Germinal center (tissue), 1 donor: ENCODE measurements around the gene TBCD.

ENCODE experiments used
- DNase-seq: peaks from one replicate; pipeline ENCODE4 v3.0.0; 2012; ENCODE audit warnings: mixed read lengths, low spot score

The TBCD gene

GRCh38 chr17:82925336-82925735, 173.5 kb downstream of the TBCD start:
- no peak for DNase-seq

- no peak for DNase-seq
These were observed 174.2 kb downstream of the TBCD start for GRCh38 chr17:82926081-82926480.

GRCh38 chr17:82926716-82927115, 174.9 kb downstream of the TBCD start:
- DNase-seq, result no peak

- no peak for DNase-seq
These were observed 175.4 kb downstream of the TBCD start for GRCh38 chr17:82927311-82927660.

GRCh38 chr17:82927661-82928601, 176.1 kb downstream of the TBCD start:
- no peak for DNase-seq

- no peak for DNase-seq
These were observed 177.3 kb downstream of the TBCD start for GRCh38 chr17:82929011-82929622.

- DNase-seq, result no peak
These were observed 177.8 kb downstream of the TBCD start for GRCh38 chr17:82929676-82930042.

- no peak for DNase-seq
These were observed 178.4 kb downstream of the TBCD start for GRCh38 chr17:82930043-82930923.

GRCh38 chr17:82930924-82931698, 179.2 kb downstream of the TBCD start:
- no peak for DNase-seq

- no peak for DNase-seq
These were observed 180.0 kb downstream of the TBCD start for GRCh38 chr17:82931699-82932517.

- DNase-seq, result no peak
These were observed 180.8 kb downstream of the TBCD start for GRCh38 chr17:82932518-82933310.

- DNase-seq, result no peak
These were observed 182.0 kb downstream of the TBCD start for GRCh38 chr17:82933911-82934310.

- DNase-seq, result no peak
These were observed 184.3 kb downstream of the TBCD start for GRCh38 chr17:82935966-82936767.

- DNase-seq, result no peak
These were observed 184.9 kb downstream of the TBCD start for GRCh38 chr17:82936768-82937171.

- no peak for DNase-seq
These were observed 185.8 kb downstream of the TBCD start for GRCh38 chr17:82937411-82938371.

- DNase-seq, result no peak
These were observed 186.6 kb downstream of the TBCD start for GRCh38 chr17:82938486-82938872.

GRCh38 chr17:82938873-82939620, 187.2 kb downstream of the TBCD start:
- no peak for DNase-seq
